ENCODE data around the gene SLC6A9. TPM values are rescaled to one million over a fixed set of nuclear protein-coding genes. Genes with fewer than 3 reads are reported as not detected.
A peak's percentile ranks its signal among the peaks of the same experiment; 100 is the strongest.

Gene SLC6A9
- total RNA-seq, 1 experiment from 2014 or later = 30.1 TPM

DNA sequence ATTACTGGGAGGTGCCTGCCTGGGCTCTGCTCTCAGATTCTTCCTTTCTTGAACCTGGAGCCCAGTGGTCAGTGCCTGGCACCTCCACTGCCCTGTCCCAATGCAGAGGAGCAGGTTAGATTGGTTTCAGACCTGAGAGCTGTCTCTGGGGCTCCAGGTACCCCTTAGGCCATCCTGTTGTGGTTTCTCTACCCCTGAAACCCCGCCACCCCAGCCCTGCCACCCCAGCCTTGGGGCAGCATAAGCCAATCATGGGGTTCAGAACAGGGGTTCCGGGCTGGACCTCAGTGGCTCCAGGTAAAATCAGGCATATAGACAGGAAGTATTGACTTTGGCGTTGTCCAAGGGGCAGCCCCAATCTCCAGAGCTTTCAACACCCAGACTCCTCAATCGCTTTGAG is 3.2 kb upstream of the SLC6A9 start:
- no peak overlapping the region for H2BK5ac ChIP-seq (ENCODE audit: insufficient read length, low read length)
- no peak overlapping the region for H3K14ac ChIP-seq (ENCODE audit: insufficient read depth, low read length)
- H2BK120ac ChIP-seq (ENCODE audit: low read depth, low read length, poor library complexity, severe bottlenecking) = no peak overlapping the region
- no peak overlapping the region for H2AK5ac ChIP-seq (ENCODE audit: insufficient read length, low read length)
- no peaks in the 10 kb centered on the region for H4K20me1 ChIP-seq (ENCODE audit: control insufficient read depth, insufficient read depth, insufficient read length)
- H3K56ac ChIP-seq (ENCODE audit: insufficient read length, low read depth, low read length) = no peak overlapping the region
- no peak overlapping the region for H2AFZ ChIP-seq (ENCODE audit: low read length)
- no peak overlapping the region for H3K9ac ChIP-seq (ENCODE audit: extremely low read depth, insufficient read length, low read length)
- H4K5ac ChIP-seq (ENCODE audit: insufficient read length, low read depth, low read length) = no peak overlapping the region
- no peaks in the 10 kb centered on the region for H3K79me2 ChIP-seq (ENCODE audit: insufficient read depth, low read length)
- no peak overlapping the region for H4K8ac ChIP-seq (replicated peaks; ENCODE audit: insufficient read length, low read depth, low read length)
- no peak overlapping the region for H2BK12ac ChIP-seq (ENCODE audit: insufficient read length, low read depth, low read length)
- no peak overlapping the region for H4K91ac ChIP-seq (ENCODE audit: insufficient read length, low read depth, low read length)
- no peak overlapping the region for H3K18ac ChIP-seq (ENCODE audit: insufficient read length, low read depth, low read length)
- TF ChIP-seq, protein P1, sequence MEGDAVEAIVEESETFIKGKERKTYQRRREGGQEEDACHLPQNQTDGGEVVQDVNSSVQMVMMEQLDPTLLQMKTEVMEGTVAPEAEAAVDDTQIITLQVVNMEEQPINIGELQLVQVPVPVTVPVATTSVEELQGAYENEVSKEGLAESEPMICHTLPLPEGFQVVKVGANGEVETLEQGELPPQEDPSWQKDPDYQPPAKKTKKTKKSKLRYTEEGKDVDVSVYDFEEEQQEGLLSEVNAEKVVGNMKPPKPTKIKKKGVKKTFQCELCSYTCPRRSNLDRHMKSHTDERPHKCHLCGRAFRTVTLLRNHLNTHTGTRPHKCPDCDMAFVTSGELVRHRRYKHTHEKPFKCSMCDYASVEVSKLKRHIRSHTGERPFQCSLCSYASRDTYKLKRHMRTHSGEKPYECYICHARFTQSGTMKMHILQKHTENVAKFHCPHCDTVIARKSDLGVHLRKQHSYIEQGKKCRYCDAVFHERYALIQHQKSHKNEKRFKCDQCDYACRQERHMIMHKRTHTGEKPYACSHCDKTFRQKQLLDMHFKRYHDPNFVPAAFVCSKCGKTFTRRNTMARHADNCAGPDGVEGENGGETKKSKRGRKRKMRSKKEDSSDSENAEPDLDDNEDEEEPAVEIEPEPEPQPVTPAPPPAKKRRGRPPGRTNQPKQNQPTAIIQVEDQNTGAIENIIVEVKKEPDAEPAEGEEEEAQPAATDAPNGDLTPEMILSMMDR (conservative IDR thresholded peaks at IDR 0.05) = no peak
- peaks cover 31 to 32% of the 10 kb centered on the region in 2 experiments for H3K4me1 Mint-ChIP-seq
- no peak overlapping the region for H3K4me3 Mint-ChIP-seq
- peaks cover 4% of the 10 kb centered on the region for H3K23me2 ChIP-seq (ENCODE audit: insufficient read length, low read depth, low read length, poor library complexity, severe bottlenecking)
- no peaks in the 10 kb centered on the region for H3K27me3 ChIP-seq (ENCODE audit: insufficient read depth, low read length)
- DNase-seq = no peak
- no peaks in the 10 kb centered on the region; a peak in 2 of 7 replicates for H3K36me3 Mint-ChIP-seq (ENCODE audit: insufficient read depth in 1 of 3, low read depth in 3 of 3)
- H3K23ac ChIP-seq (ENCODE audit: insufficient read length, low read depth, low read length) = no peak overlapping the region
- no peak overlapping the region for H3T11ph ChIP-seq (ENCODE audit: low read length)
- H3K79me1 ChIP-seq (ENCODE audit: insufficient read depth, low read depth, low read length, poor library complexity, severe bottlenecking) = no peaks in the 10 kb centered on the region
- H2BK20ac ChIP-seq (ENCODE audit: low read depth, low read length, poor library complexity, severe bottlenecking) = no peak overlapping the region
- no peak overlapping the region for H3K4ac ChIP-seq (ENCODE audit: low read depth, low read length)
- peaks cover 6% of the 10 kb centered on the region for H3K27me3 Mint-ChIP-seq (ENCODE audit: low read depth)
- H3K4me2 ChIP-seq (ENCODE audit: insufficient read depth, insufficient read length, low read length) = no peak overlapping the region
- H3K9me3 Mint-ChIP-seq = no peaks in the 10 kb centered on the region
- peak overlapping the region in 1 of 3 experiments; percentile 65; a peak in 1 of 7 replicates for H3K27ac Mint-ChIP-seq
- no CpG with 5 or more reads among the region's 4 CpGs for WGBS (ENCODE audit: extremely low coverage, insufficient read length, low lambda C conversion rate)
- H2BK15ac ChIP-seq (ENCODE audit: low read depth, low read length) = no peak overlapping the region
- H3K4me1 ChIP-seq (ENCODE audit: insufficient read depth, low read length) = peaks cover 7% of the 10 kb centered on the region; the same call in 1 of the 2 replicates
- no peaks in the 10 kb centered on the region for H3K9me3 ChIP-seq (ENCODE audit: control insufficient read depth, low read depth, low read length)
- H3K27ac ChIP-seq (ENCODE audit: insufficient read length, low read depth, low read length) = no peak overlapping the region

Measured in H9 (cell line).